Activated CD4-positive, CD25-positive, alpha-beta regulatory T cell (primary cell): ENCODE results near the gene ZC3H15.
"Not testable (repeated sequence)": the region's sequence is repeated elsewhere in the genome, so short reads cannot be mapped to it uniquely, and the experiment has no call there.

Experiments
- DNase-seq, 4 experiments: peaks; one replicate each; lab custom pipeline; 2025; lab: John Stamatoyannopoulos, UW

The ZC3H15 gene

GRCh38 chr2:186496401-186496800, 10.3 kb downstream of the ZC3H15 start:
- DNase-seq = no peak

- no peak for DNase-seq
Observed at GRCh38 chr2:186497928-186498327, 11.9 kb downstream of the ZC3H15 start.

GRCh38 chr2:186498834-186499233, 12.8 kb downstream of the ZC3H15 start:
- DNase-seq = no peak

- DNase-seq = no peak
Observed at GRCh38 chr2:186503827-186504606, 18.0 kb downstream of the ZC3H15 start.

DNA sequence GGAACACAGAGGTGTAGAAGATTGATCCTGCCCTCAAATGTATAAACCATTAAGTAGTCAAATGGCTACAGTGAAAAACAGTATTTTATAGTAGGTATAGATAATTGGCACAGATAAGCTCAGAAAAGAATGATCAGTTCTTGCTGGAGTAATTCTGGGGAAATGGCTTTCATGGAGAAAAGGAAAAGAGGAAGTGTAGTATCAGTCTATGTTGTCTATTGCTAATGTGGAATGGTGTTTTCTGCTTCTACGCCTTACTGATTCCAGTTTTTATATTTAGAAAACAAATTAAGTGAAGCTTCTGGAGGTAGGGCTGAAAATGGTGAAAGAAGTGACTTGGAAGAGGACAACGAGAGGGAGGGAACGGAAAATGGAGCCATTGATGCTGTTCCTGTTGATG, 22.2 kb downstream of the ZC3H15 start:
- DNase-seq = no peak

DNA sequence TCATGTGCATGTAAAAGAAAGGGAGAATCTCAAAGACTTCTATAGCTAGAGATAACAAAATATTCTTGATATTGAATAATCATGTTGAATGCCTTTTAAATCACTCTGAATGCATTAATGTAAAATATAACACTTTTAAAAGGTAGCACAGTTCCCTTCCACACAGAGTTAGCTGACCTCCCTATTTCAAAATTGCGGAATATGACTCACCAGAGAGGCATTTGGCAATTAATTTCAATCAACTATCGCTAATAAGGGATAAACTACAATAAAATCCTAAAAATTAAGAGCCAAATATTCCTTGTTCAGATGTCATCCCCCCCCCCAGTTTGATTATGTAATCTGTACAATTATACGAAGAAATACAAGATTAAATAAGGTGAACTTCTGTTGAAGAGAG, 29.3 kb downstream of the ZC3H15 start:
- no peak for DNase-seq

- no peak for DNase-seq
Observed at GRCh38 chr2:186516396-186516795, 30.3 kb downstream of the ZC3H15 start.

- DNase-seq = no peak
Observed at GRCh38 chr2:186517090-186517489, 31.0 kb downstream of the ZC3H15 start.

GRCh38 chr2:186518291-186518690, 32.2 kb downstream of the ZC3H15 start:
- no peak for DNase-seq

DNA sequence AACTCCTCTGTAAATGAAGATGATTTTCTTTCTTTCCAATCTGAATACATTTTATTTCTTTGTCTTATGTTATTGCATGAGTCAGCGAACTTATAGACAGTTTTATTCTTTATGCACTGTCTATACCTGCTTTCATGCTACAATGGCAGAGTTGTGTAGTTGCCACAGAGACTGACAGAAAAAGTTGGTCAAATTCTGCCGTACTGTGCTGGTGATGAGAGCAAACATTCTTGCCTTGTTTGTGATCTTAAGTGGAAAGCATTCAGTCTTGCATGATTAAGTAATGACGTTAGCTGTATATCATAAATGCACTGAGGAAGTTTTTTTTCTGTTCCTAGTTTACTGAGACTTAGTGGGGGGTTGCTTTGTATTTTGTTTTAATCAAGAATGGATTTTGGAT, 32.9 kb downstream of the ZC3H15 start:
- no peak for DNase-seq

GRCh38 chr2:186521570-186522153, 35.6 kb downstream of the ZC3H15 start:
- DNase-seq = not testable (repeated sequence)

DNA sequence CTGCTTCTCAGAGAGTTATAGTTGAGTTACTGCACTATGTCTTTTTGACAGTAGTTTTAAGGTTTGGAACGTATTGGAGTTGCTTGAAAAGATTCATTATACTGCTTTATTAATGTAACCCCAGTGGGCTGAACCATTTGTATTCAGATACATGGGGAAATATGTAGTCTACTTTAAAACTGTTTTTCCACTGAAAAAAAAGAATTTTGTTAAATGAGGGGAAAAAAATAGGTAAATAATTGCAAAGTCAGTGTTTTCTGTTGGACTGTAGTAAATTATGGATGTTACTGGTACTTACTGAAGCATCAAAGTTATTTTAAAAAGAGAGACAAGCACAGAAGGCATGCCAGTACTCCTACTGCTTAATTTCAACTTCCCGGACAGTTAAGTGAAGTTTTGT, 36.4 kb downstream of the ZC3H15 start:
- DNase-seq = no peak

GRCh38 chr2:186523791-186524190, 37.7 kb downstream of the ZC3H15 start:
- no peak for DNase-seq

GRCh38 chr2:186526281-186526680, 40.2 kb downstream of the ZC3H15 start:
- no peak for DNase-seq

GRCh38 chr2:186530314-186530713, 44.3 kb downstream of the ZC3H15 start:
- no peak for DNase-seq

GRCh38 chr2:186531257-186531775, 45.3 kb downstream of the ZC3H15 start:
- DNase-seq = no peak

GRCh38 chr2:186532891-186533290, 46.8 kb downstream of the ZC3H15 start:
- no peak for DNase-seq

DNA sequence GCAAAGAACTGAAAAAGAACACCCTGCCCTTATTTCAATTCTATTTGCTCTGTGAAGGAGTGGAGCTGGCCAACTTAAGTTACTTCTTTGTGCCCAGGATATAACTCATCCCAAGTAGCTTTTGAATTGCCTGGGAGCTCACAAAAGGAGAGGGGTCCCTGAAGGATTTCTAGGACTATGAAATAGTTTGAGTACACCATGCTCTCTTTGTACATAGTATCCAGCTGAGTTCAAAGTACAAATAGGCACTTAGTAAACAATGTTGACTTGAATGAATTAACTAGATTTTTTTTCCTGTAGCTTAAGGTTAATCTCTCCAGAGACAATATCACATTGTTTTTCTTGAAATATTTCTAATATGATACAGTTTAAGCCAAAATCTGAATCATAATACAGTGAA, 47.7 kb downstream of the ZC3H15 start:
- DNase-seq = no peak

- DNase-seq = no peak
Observed at GRCh38 chr2:186534406-186534805, 48.3 kb downstream of the ZC3H15 start.

DNA sequence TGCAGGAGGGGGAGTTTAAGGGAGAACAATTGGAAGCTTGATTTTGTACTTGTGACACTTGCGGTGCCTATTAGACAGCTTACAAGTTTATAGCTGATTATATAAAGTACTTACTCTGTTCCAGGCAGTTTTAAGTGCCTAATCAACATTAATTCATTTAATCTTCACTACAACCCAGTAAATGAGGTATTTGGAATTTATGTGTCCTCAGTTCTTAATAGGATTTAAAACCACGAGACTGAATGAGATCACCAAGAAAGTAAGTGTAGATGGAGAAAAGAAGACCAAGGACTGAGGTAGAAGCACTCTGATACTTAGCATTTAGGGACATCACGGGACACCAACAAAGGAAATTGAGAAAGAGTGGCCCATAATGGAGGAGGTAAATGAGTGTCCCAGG, 49.8 kb downstream of the ZC3H15 start:
- no peak for DNase-seq

GRCh38 chr2:186537019-186537418, 51.0 kb downstream of the ZC3H15 start:
- no peak for DNase-seq

DNA sequence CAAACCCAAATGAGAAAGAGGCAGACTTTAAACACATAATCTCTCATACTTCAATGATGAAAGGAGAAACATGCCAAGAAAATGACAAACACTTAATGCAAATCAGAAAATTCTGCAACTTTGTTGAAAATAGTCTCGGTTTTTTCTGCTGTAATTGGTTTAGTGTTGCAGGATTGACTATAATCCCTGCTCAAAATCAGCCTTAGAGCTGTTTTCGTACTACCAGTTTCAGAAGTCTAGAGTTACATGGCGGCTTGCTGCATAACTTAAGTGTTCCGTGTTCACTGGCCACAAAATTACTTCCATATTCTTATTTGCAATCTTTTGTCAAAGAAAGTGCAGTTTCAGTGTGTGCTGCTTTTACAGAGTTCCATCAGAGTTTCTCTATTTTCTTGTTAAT, 54.9 kb downstream of the ZC3H15 start:
- no peak for DNase-seq

DNA sequence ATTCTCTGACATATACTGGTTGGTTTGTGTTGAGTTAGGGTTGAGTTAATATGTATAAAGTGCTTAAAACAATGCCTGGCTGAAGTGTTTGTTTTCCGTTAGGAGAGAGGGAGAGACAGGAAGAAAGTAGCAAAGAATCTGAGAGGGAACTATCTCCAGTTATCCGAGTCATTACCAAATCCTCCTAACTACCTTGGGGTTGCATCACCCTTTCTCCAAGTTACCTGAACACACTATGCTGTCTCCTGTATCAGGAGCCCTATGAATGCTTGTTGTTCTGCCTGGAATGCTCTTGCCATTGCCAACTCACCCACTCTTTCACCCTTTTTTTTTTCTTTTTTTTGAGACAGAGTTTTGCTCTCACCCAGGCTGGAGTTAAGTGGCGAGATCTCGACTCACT, 55.9 kb downstream of the ZC3H15 start:
- no peak for DNase-seq
